Effector memory CD4-positive, alpha-beta T cell (primary cell): ENCODE data around the gene JMJD1C.
"Not testable (repeated sequence)": the region's sequence is repeated elsewhere in the genome, so short reads cannot be mapped to it uniquely, and the experiment has no call there.

ENCODE experiments used
- DNase-seq, 3 donors: peaks; one replicate each; pipeline ENCODE4 v3.0.0-alpha.2; 2020
- H3K27ac ChIP-seq: 2 replicates; pipeline ENCODE4 v1.7.0; 2013; ENCODE audit warnings: mild to moderate bottlenecking, low read length, moderate library complexity; ENCODE audit not compliant: insufficient read depth, poor library complexity, severe bottlenecking
- H3K27me3 ChIP-seq: replicated peaks from 2 replicates; pipeline ENCODE4 v1.7.0; 2013; ENCODE audit warnings: mild to moderate bottlenecking, low read length; ENCODE audit not compliant: insufficient read depth, control insufficient read depth, poor library complexity, severe bottlenecking
- H3K36me3 ChIP-seq: 2 replicates; pipeline ENCODE4 v1.7.0; 2013; ENCODE audit warnings: mild to moderate bottlenecking, low read length, moderate library complexity; ENCODE audit not compliant: control insufficient read depth, insufficient read depth
- H3K4me1 ChIP-seq: 2 replicates; pipeline ENCODE4 v1.7.0; 2013; ENCODE audit warnings: low read length, mild to moderate bottlenecking; ENCODE audit not compliant: control insufficient read depth, insufficient read depth, poor library complexity, severe bottlenecking
- H3K4me3 ChIP-seq: 2 replicates; pipeline ENCODE4 v1.7.0; 2013; ENCODE audit warnings: low read length, low read depth, mild to moderate bottlenecking; ENCODE audit not compliant: insufficient read depth, poor library complexity, severe bottlenecking
- H3K9me3 ChIP-seq: 2 replicates; pipeline ENCODE4 v1.7.0; 2013; ENCODE audit warnings: mild to moderate bottlenecking, low read length, moderate library complexity; ENCODE audit not compliant: control insufficient read depth

The JMJD1C gene

DNA sequence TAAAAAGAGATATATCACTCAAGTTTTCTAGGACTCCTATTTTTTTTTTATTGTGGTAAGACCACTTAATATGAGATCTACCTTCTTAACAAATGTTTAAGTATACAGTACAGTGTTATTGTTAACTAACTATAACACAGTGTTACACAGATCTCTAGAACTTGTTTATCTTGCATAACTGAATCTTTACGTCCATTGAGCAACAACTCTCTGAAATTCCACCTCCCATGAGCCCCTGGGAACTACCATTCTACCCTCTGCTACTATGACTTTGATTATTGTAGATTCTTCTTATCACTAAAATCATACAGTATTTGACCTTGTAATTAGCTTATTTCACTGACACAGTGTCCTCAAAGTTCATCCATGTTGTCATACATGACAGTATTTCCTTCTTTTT, 32.9 kb upstream of the JMJD1C start:
- no peaks in the 10 kb centered on the region for H3K36me3 ChIP-seq
- no peaks in the 10 kb centered on the region for H3K4me1 ChIP-seq
- H3K9me3 ChIP-seq = no peaks in the 10 kb centered on the region
- DNase-seq = no peak
- no peak overlapping the region for H3K27ac ChIP-seq
- H3K4me3 ChIP-seq = no peak overlapping the region
- no peaks in the 10 kb centered on the region for H3K27me3 ChIP-seq

DNA sequence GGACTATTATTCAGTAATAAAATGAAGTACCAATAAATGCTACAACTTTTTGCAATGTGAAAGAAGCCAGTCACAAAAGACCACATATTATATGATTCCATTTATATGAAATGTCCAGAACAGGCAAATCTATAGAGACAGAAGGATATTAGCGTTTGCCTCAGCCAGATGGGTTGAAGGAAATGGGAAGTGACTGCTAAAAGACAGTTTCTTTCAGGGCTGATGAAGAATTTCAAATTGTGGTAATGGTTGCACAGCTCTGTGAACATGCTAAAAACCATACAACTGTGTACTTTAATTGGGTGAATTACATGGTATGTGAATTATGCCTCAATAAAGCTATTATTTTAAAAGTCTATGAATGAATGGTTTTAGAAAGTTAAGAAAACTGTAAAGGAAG, 31.5 kb upstream of the JMJD1C start:
- DNase-seq = no peak
- Histone ChIP-seq H3K9me3 (no peaks in the 10 kb centered on the region), H3K36me3 (no peaks in the 10 kb centered on the region), H3K27me3 (no peaks in the 10 kb centered on the region), H3K4me3 (no peak overlapping the region), H3K4me1 (no peaks in the 10 kb centered on the region), H3K27ac (no peak overlapping the region)

DNA sequence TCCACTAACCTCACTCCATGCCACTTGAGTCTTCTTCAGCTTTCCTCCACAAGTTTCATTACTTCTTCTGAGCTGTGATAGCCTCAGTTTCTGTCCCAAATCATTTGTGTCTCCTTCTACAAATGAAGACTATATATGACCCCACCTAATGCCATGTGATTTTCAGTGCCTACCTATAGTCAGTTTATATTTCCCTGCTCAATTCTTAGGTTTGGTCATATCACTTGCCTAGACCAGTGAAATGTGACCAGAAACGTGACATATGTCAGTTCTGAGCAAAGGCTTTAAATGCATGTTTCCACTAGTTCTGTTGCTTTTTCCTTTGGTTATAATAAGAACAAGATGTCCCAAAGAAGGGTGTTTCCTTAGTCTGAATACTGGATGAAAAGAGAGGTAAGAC, 30.8 kb upstream of the JMJD1C start:
- Histone ChIP-seq H3K36me3 (no peaks in the 10 kb centered on the region), H3K4me3 (no peak overlapping the region), H3K27me3 (no peaks in the 10 kb centered on the region), H3K4me1 (no peaks in the 10 kb centered on the region), H3K9me3 (no peaks in the 10 kb centered on the region), H3K27ac (no peak overlapping the region)
- no peak for DNase-seq

DNA sequence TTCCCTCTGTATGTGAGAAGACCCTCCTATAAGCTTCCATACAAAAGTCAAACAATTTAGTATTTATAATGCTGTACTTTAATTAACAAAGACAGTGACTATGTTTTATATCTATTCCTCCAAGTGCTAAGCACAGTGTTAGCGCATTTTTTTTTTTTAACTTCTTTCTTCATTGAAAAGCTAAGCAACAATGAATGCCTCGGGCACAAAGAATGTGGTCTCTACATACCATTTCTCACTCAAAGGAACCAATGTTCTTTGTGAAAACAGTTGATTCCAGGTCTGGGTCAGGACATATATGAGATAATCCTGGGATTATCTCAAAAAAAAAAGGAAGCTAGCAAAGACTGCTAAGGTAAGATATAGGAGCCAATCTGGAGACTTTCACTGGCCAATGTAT, 29.2 kb upstream of the JMJD1C start:
- Histone ChIP-seq H3K4me1 (no peaks in the 10 kb centered on the region), H3K27ac (no peak overlapping the region), H3K4me3 (no peak overlapping the region), H3K36me3 (no peaks in the 10 kb centered on the region), H3K27me3 (no peaks in the 10 kb centered on the region), H3K9me3 (no peaks in the 10 kb centered on the region)
- no peak for DNase-seq

DNA sequence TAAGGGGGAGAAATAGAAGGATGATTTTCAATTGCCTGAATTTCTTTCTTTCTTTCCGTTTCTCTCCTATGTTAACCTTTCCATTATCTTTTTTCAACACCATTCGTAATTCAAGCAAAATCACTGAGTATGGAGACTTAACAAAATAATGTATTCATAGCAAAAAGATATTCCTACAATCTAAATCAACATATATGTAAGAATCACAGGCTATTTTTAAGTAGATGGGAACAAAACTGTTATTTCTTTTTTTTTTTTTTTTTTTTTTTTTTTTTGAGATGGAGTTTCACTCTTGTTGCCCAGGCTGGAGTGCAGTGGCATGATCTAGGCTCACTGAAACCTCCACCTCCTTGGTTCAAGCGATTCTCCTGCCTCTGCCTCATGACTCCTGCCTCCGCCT, 27.2 kb upstream of the JMJD1C start:
- no peak overlapping the region for H3K27ac ChIP-seq
- no peaks in the 10 kb centered on the region for H3K4me1 ChIP-seq

DNA sequence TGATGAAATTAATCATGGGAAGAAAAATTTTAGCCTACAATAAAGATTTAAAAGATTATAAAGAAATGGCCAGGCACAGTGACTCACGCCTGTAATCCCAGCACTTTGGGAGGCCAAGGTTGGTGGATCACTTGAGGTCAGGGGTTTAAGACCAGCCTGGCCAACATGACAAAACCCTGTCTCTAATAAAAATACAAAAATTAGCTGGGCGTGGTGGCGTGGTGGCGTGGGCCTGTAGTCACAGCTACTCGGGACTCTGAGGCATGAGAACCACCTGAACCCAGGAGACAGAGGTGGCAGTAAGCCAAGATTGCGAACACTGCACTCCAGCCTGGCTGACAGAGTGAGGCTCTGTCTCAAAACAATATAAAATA, 26.5 kb upstream of the JMJD1C start:
- not testable (repeated sequence) for H3K9me3 ChIP-seq, H3K36me3 ChIP-seq, H3K4me3 ChIP-seq, H3K27me3 ChIP-seq, H3K4me1 ChIP-seq, DNase-seq, H3K27ac ChIP-seq

More for the DNA sequence above, 27.2 kb upstream of the JMJD1C start:
- Histone ChIP-seq H3K9me3 (no peaks in the 10 kb centered on the region), H3K4me3 (no peak overlapping the region), H3K27me3 (no peaks in the 10 kb centered on the region), H3K36me3 (no peaks in the 10 kb centered on the region)
- DNase-seq = no peak

DNA sequence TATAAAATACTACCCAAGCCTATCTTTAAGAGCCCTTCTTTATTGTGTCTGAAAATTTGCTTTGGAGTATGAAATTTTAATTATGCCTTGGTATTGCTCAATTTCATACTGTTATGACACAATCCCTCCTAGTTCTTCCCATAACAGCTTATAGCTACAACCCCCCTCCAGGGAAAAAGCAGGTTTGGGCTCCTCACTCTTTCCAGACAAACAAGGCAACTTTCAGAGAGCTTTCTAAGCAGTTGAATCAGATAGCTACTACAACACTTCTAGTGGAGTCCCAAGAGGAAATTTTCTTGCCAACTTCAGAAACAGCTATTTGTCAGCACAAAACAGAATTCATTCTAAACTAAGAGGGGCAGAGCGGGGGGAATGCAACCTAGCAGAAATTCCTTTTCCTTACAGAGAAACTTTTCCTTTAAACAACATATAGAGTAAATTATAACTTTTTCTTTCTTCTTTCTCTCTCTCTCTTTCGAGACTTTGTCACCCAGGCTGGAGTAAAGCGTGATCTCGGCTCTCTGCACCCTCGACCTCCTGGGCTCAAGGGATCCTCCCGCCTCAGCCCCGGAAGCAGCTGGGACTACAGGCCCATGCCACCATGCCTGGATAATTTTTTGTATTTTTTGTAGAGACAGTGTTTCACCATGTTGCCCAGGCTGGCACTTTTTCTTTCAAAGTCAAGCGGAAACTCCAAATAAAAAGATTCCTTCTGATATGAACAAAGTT, 26.0 kb upstream of the JMJD1C start:
- Histone ChIP-seq H3K36me3 (no peaks in the 10 kb centered on the region), H3K27ac (no peak overlapping the region), H3K4me1 (no peaks in the 10 kb centered on the region), H3K9me3 (no peaks in the 10 kb centered on the region), H3K27me3 (no peaks in the 10 kb centered on the region), H3K4me3 (no peak overlapping the region)
- DNase-seq = no peak

DNA sequence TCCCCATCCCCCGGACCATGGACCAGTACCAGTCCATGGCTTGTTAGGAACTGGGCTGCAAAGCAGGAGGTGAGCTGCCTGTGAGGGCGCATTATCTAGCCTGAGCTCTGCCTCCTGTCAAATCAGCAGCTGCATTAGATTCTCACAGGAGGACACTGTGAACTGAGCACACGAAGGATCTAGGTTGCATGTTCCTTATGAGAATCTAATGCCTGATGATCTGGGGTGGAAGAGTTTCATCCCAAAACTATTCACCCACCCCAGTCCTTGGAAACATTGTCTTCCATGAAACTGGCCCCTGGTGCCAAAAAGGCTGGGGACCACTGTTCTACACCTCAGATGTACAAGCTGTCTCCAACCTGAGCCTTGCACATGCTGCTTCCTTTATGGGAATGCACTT, 24.1 kb upstream of the JMJD1C start:
- H3K36me3 ChIP-seq = no peaks in the 10 kb centered on the region
- H3K27me3 ChIP-seq = no peaks in the 10 kb centered on the region
- no peak overlapping the region for H3K4me3 ChIP-seq
- H3K9me3 ChIP-seq = no peaks in the 10 kb centered on the region
- no peaks in the 10 kb centered on the region for H3K4me1 ChIP-seq
- H3K27ac ChIP-seq = no peak overlapping the region
- DNase-seq = no peak

DNA sequence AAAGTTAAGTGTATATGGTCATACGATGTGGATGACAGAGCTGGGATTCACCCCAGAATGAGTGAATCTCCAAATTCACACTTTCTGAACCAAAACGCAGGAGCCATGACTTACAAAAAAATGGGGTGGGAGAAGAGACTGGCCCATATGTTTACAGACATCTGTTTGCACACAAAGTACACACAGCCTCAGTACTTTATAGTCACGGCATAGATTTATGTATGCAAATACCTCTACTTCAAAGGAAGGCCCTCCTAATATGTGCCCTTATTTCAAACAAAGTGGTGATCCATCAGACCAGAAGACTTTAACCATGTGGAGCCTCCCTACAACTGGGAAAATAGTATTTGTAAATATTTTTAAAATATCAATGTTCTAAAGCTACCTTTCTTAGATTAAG, 22.2 kb upstream of the JMJD1C start:
- Histone ChIP-seq H3K27ac (no peak overlapping the region), H3K36me3 (no peaks in the 10 kb centered on the region), H3K27me3 (no peaks in the 10 kb centered on the region), H3K4me3 (no peak overlapping the region), H3K9me3 (no peaks in the 10 kb centered on the region), H3K4me1 (no peaks in the 10 kb centered on the region)
- DNase-seq = no peak

DNA sequence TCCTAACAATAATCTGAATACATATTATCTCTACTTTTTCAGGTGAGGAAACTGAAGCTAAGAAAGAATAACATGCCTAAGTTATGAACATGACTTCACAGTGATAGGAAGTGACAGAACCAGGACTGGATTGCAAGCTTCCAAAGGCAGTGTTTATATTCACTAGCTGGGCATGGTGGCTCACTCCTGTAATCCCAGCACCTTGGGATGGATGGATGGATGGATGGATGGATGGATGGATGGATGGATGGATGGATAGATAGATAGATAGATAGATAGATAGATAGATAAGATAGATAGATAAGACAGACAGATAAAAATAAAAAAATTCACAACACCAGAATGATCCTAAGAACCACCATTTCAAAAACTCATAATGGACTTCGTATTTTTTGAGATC, 18.2 kb upstream of the JMJD1C start:
- no peak for DNase-seq
- Histone ChIP-seq H3K4me1 (no peaks in the 10 kb centered on the region), H3K27me3 (no peaks in the 10 kb centered on the region), H3K4me3 (no peak overlapping the region), H3K27ac (no peak overlapping the region), H3K36me3 (no peaks in the 10 kb centered on the region), H3K9me3 (no peaks in the 10 kb centered on the region)
